HG03565 (cell line): Measurements from ENCODE around the gene UGT1A6.
"Not testable (repeated sequence)": the region's sequence is repeated elsewhere in the genome, so short reads cannot be mapped to it uniquely, and the experiment has no call there.

ENCODE experiments used
- ATAC-seq: cut with Tn5 transposase; IDR thresholded peaks from one replicate; pipeline ENCODE4 v1.9.1; 2021; ENCODE audit warnings: mild to moderate bottlenecking, moderate library complexity; ENCODE audit not compliant: unreplicated experiment

Gene UGT1A6

GRCh38 chr2:233714121-233714520 lies 21.4 kb downstream of the UGT1A6 start:
- no peak for ATAC-seq

GRCh38 chr2:233718552-233718951 lies 25.9 kb downstream of the UGT1A6 start, which contains the start of gene UGT1A4:
Gene UGT1A4 (plus strand): TSS chr2:233718736. CDS start chr2:233718821, 85 bp downstream.
- ATAC-seq: no peak

GRCh38 chr2:233728723-233729301 lies 36.1 kb downstream of the UGT1A6 start, which contains the start of gene UGT1A3:
Gene UGT1A3 (plus strand): TSS chr2:233729042. CDS start chr2:233729127, 85 bp downstream.
- ATAC-seq: no peak

- not testable (repeated sequence) for ATAC-seq
These were observed 44.4 kb downstream of the UGT1A6 start for GRCh38 chr2:233736868-233737653.

- ATAC-seq: no peak
These were observed 48.2 kb downstream of the UGT1A6 start for GRCh38 chr2:233740870-233741269.

GRCh38 chr2:233743464-233744259 lies 51.0 kb downstream of the UGT1A6 start:
- no peak for ATAC-seq

GRCh38 chr2:233745073-233745755 lies 52.5 kb downstream of the UGT1A6 start:
- ATAC-seq: no peak

GRCh38 chr2:233745838-233746237 lies 53.1 kb downstream of the UGT1A6 start:
- ATAC-seq: not testable (repeated sequence)

- ATAC-seq: no peak
These were observed 54.0 kb downstream of the UGT1A6 start for GRCh38 chr2:233746475-233747282.

GRCh38 chr2:233747283-233747544 lies 54.5 kb downstream of the UGT1A6 start:
- no peak for ATAC-seq

- ATAC-seq: not testable (repeated sequence)
These were observed 58.0 kb downstream of the UGT1A6 start for GRCh38 chr2:233750689-233751088.

- ATAC-seq: not testable (repeated sequence)
These were observed 58.7 kb downstream of the UGT1A6 start for GRCh38 chr2:233751212-233752009.

GRCh38 chr2:233754872-233755611 lies 62.4 kb downstream of the UGT1A6 start:
- no peak for ATAC-seq

GRCh38 chr2:233756429-233757081 lies 63.9 kb downstream of the UGT1A6 start:
- ATAC-seq: no peak

GRCh38 chr2:233758141-233758540 lies 65.5 kb downstream of the UGT1A6 start:
- ATAC-seq: no peak

- ATAC-seq: no peak
These were observed 66.2 kb downstream of the UGT1A6 start for GRCh38 chr2:233758849-233759248.

- no peak for ATAC-seq
These were observed 67.4 kb downstream of the UGT1A6 start, which contains the start of gene UGT1A1 for GRCh38 chr2:233760043-233760442. Gene UGT1A1 (plus strand): TSS chr2:233760270. CDS start chr2:233760288, 18 bp downstream.
